ENCODE measurements around the gene C20orf141.

DNA sequence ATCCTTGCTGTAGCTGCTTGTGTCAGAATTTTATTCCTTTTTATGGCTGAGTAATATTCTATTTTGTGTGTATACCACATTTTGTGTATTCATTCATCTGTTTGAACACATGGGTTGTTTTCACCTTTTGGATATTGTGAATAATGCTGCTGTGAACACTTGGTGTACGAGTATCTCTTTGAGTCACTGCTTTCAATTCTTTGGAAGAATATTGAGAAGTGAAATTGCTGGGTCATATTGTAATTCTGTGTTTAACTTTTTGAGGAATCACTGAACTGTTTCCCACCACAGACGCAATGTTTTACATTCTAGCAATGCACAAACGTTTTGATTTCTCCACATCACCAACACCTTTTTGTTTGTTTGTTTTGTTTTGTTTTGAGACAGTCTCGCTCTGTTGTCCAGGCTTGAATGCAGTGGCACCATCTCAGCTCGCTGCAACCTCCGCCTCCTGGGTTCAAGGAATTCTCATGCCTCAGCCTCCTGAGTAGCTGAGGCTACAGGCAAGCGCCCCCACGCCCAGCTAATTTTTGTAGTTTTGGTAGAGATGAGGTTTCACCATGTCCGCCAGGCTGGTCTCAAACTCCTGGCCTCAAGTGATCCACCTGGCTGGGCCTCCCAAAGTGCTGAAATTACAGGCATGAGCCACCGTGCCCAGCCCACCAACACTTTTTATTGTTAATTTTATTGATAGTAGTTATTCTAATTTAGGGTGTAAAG is 36.0 kb upstream of the C20orf141 start:
- TF ChIP-seq, protein P1, sequence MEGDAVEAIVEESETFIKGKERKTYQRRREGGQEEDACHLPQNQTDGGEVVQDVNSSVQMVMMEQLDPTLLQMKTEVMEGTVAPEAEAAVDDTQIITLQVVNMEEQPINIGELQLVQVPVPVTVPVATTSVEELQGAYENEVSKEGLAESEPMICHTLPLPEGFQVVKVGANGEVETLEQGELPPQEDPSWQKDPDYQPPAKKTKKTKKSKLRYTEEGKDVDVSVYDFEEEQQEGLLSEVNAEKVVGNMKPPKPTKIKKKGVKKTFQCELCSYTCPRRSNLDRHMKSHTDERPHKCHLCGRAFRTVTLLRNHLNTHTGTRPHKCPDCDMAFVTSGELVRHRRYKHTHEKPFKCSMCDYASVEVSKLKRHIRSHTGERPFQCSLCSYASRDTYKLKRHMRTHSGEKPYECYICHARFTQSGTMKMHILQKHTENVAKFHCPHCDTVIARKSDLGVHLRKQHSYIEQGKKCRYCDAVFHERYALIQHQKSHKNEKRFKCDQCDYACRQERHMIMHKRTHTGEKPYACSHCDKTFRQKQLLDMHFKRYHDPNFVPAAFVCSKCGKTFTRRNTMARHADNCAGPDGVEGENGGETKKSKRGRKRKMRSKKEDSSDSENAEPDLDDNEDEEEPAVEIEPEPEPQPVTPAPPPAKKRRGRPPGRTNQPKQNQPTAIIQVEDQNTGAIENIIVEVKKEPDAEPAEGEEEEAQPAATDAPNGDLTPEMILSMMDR (IDR thresholded peaks at IDR 0.05; ENCODE audit: borderline replicate concordance, extremely low read depth, low read length, poor library complexity, severe bottlenecking), result no peak
- TF ChIP-seq EZH2 (IDR thresholded peaks at IDR 0.05; ENCODE audit: borderline replicate concordance, low read depth, low read length, severe bottlenecking), result no peak
